GM19372 (cell line): ENCODE measurements around the gene RNF43.

ENCODE experiments used
- ATAC-seq: cut with Tn5 transposase; IDR thresholded peaks from one replicate; pipeline ENCODE4 v1.9.1; 2021; ENCODE audit warnings: mild to moderate bottlenecking, low read depth, moderate library complexity; ENCODE audit not compliant: unreplicated experiment

The RNF43 gene

DNA sequence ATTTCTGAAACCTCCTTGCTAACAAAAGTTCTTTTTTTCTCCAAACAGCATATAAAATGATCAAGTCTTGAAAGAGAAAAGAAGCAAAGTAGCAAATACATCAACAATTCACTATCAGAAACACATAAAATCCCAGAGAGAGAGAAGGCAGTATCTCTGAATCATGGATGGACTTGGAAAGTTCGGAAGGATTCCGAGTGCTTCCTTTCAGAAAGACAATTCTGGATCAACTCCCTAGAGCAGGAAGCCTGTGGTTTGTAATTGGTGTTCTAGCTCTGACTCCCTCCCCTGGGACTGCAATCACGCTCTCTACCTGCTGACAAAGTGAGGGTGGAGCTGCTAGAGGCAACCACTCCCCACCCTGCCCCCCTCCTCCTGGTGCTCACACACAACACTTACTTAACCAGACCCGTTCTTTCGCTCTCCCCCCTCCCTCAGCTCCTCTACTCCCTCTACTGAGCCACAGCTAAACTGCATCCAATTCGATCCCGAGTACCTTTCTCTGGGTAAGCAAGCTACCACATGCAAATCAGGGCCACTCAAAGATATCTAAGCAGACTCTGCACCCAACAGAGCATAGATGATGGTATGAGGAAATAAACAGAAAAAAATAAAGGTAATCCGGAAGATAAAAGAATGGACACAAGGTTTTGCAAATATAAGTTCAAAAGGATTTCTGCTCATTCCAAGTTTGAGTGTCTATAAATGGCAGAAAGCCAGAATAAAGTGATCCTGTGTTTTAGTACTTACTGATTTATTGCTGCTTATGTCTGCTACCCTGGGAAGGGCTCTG lies at the start of gene RNF43:
TSS of gene RNF43 (minus strand) at position 235 of the 793 bp plus-strand sequence. CDS start 1,957 bp downstream, outside the sequence.
- peak; percentile 92 for ATAC-seq

DNA sequence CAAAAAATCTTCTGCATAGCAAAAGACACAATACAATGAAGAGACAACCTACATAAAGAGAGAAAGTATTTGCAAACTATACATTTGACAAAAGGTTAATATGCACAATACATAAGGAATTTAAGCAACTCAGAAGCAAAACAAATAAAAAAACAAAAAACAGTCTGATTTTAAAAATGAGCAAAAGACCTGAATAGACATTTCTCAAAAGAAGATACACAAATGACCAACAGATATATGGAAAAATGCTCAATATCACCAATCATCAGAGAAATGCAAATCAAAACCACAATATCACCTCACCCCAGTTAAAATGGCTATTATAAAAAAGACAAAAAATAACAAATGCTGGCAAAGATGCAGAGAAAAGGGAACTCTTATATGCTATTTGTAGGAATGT lies 38.2 kb upstream of the RNF43 start:
- ATAC-seq, result no peak

DNA sequence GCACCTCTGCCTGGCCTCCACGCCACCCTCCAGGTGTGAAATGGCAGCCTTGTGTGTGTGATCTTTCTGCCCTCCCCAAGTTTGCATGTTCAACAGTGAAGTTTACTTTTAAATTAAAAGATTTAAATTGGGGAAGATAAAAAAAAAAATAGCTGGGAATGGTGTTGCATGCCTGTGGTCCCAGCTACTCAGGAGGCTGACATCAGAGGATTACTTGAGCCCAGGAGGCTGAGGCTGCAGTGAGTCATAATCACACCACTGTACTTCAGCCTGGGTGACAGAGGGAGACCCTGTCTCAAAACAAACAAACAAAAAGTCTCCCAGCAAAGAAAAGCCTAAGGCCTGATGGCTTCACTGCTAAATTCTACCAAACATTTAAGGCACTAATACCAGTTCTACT lies 35.4 kb upstream of the RNF43 start:
- no peak for ATAC-seq

DNA sequence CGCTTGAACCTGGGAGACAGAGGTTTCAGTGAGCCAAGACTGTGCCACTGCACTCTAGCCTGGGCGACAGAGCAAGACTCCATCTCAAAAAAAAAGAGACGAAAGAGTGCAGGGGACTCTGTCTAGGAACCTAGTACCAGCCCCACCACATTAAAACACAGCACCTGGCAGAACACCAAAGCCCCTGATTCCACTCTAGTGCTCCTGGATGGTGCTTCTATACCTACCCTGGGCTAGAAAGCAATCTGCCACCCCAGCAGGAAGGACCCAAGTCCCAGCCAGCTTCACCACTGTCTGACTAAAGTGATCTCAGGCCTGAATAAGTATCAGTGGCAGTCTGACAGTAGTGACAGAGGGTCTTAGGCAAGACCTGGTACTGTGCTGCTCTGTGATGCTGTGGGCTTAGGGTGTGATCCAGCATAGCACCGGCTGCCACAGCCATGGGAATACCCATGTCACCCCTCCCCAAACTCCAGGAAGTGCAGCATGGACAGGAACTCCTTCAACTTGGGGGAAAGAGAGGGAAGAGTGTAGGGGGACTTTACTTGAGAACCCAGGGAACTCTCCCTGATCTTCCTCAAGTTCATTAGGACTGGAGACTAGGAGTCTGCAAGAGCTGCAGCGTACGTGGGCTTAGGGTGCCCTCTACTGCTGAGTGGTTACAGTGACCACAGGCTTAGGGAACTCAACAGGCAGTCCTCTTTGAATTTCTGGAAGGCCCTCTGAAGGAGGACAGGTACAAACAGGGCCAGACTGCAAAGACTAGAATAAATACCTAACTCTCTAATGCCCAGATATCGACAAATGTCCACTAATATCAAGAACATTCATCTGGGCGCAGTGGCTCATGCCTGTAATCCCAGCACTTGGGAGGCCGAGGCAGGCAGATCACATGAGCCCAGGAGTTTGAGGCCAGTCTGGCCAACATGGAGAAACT lies 30.0 kb upstream of the RNF43 start:
- no peak for ATAC-seq

DNA sequence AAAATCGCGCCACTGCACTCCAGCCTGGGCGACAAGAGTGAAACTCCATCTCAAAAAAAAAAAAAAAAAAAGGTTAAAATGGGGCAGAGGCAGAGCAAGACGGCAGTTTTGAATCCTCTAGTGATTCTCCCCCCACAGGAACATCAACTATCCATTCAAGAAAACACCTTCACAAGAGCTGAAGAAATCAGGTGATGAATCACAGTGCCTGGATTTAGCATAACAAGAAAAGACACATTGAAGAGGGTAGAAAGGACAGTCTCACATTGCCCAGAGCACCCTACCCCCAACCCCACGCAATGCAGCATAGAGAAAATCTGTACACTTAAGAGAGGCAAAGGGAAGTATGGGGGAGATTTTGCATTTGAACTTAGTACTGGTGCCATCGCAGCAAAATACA lies 28.8 kb upstream of the RNF43 start:
- no peak for ATAC-seq

DNA sequence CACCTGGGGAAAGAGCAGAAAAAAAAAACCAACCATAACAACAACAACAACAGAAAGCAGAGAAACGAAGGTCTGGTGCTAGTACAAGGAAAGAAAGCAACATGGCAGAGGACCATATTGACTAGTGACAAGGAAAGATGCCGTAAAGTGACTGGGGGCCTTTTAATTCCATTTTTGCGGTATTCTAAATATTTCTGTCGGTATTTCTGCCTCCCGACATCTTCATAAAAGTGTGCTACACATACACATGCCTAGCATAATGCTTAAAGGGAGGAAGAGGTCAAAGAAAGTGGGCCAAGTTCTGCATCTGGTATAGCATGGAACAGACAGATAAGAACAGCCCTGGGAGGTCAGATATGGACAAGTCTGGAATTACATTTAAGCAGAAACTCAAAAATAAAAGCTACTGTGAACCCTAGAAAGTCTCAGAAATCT lies 19.5 kb upstream of the RNF43 start:
- ATAC-seq, result no peak

DNA sequence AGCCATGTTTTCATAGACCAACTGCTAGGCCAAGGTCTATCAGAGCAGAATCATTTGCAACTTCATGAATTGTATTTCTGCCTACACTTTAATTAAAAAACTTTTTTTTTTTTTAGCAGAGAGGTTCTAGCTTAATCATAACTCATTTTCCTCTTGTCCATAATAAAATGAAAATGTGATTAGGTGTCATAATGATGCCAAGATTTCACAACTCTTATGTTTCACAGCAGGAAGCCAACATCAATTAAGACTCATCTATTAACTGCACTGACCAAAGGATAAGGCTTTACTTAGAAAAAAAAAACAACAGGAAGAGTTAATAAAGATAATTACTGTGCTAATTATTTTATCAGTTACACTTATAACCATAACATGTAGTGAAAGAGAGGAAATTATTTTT lies 18.9 kb upstream of the RNF43 start:
- no peak for ATAC-seq

DNA sequence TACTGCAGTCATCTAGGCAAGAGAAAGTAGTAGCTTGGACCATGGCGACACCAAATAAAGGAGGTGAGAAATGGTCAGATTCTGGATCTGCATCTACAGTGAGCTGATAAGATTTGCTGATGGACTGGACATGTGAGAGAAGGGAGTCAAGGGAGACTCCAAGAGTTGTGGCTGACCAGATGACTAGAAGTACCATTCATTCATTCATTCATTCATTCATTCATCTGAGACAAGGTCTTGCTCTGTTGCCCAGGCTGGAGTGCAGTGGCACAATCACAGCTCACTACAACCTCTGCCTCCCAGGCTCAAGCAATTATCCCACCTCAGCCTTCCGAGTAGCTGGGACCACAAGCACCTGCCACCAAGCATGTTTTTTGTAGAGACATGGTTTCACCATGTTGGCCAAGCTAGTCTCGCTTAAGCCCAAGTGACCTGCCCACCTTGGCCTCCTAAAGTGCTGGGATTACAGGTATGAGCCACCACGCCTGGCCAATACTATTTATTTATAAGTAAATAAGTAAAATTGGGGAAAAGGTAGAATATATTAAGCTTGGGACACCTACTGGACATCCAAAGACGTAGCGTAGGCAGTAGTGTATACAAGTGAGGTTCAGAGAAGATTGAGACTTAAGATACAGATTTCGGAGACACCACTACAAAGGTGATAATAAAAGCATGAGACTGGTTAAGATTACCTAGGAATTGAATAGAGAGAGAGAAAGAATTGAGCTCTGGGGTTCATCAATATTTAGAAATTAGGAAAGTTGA lies 15.7 kb upstream of the RNF43 start:
- no peak for ATAC-seq

DNA sequence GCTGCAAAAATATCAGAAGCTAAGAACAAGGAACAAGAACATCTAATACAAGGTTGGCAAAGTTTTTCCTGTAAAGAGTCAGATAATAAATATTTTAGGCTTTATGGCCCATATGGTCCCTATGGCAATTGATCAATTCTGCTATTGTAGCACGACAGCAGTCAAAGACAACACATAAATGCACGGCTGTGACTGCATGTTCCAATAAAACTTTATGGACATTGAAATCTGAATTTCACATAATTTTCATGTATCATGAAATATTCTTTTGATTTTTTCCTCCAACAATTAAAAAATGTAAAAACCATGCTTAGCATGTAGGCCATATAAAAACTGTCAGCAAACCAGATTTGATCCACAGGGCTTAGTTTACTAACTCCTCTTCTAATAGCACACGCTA lies 10.5 kb upstream of the RNF43 start:
- ATAC-seq, result no peak

DNA sequence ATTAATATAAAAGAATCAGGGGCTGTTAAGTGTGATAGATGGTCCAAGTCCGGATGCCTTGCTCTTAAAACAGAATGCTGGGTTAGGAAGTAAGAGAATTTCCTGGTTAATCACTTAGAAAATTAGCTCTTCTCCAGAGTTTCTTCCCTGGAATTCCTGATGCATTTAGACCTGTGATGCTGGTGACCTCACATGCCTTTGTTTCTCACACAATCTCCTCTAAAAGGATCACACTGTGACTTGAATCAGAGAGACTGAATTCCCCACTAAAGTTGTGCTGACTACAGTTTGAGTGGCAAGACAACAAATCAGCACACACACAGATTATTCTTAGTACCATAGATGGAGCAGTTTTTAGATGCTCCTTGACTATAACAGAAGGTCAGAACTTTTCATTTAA lies 4.4 kb upstream of the RNF43 start:
- no peak for ATAC-seq

DNA sequence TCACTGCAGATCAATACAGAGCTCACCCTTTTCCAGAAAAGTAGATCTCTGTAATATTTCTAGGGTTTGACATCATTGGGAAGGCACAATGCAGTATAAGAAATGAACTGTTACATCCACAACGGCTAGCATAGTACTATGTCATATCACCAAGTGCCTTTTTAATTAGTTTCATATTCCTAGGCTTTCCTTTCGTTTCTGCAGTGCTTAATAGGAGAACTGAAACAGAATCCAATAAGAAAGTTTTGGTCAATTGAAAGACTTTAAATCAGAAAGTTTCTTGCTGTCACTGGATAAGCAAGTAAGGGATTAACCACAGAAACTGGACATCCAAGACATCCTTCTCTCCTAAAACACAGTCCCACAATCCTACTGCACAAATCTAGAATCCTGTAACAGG lies 3.5 kb upstream of the RNF43 start:
- ATAC-seq, result no peak

DNA sequence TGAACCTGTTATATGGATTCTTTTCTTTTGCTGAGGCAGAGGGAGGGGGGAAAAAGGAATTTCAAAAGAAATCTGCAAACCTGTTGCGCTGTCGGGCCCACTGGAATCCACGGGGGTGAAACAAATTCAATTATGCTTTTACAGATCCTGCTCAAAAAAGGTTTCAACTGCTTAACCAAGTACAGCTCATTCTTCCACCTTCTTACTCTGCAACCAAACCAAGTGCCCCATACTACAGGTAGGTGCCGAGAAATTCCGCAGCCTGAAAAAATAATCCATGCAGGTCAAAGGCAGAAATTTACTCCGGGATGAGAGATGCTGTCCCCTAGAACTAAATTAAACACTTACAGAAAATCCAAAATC lies 416 bp downstream of the RNF43 start:
- ATAC-seq, result no peak

DNA sequence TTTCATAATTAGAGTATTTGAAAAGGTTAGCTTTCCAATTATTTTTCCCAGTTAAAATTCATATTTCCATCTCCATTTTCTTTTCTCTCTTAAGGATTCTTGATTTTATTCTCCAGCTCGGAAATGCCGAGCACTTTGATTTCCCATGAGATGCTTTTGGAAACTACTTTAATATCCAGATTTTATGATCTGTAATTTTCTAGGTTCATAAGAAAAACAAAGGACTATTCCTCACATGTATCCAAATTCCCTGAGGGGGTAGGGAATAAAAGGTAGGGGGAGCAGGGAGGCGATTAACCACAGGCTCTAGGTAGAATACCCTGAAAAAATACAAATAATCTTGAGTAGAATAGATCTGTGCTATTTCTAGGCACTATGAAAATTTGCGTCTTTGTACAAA lies 938 bp downstream of the RNF43 start:
- ATAC-seq, result no peak

DNA sequence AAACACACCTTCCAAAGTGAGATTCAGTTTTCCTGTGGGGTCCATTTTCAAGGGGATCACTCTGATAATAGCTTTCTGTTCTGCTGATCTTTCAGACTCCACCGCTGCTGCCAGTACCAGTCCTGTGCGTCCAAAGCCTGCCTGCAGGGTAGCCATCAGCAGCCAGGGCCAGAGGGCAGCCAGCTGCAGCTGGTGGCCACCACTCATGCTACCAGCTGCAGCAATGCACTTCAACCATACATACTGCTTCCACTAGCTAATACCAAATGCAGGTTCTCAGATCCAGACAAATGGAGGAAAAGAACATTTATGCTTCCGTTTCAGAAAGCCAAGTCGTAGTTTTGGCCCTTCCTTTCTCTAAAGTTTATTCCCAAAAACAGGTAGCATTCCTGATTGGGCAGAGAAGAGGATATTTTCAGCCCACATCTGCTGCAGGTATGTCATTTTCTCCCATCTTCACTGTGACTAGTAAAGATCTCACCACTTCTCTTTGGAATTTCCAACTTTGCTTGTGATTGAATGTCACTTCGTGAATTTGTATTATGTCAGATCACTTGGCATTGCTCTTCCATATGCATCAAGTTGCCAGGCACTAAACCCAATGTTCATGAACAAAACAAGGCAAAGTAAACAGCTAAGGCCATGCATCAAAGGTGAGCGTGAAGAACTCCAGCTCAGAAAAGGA lies 1.8 kb downstream of the RNF43 start:
- ATAC-seq, result no peak

DNA sequence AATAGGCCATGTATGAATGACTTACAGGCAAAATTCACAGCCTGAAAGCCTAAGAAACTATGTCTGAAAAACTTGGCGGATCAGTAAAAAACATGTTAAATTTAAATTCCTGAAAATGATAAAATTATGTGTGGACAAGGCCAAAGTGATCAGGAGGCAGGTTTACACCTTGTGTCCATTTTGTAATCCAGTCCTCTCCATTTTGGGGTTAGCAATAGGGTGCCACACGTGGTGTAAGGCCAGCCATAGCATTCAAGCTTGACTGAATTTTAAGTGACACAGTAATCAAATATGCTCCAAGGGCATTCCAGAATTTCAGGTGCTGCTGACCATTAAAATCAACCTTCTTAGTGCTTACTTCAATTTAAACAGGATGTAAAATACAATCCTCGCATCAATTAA lies 2.7 kb downstream of the RNF43 start:
- no peak for ATAC-seq

DNA sequence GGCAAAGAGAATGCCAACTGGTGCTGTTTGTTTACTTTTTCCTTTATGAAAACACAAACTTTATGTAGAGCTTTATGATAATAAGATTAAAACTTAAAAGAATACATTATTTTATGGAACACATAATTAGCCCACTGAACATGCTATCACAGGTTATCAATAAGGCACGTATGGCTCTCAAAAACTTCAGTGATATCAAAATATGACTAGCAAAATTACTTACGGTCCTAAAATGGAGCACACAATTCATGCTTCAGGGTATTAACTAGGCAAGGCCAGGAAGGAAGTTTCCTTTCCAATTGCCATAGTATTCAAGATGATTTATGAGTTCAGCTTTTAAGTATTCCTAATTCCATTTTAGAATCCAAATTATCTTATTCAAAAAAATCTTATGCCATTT lies 3.6 kb downstream of the RNF43 start:
- ATAC-seq, result no peak

DNA sequence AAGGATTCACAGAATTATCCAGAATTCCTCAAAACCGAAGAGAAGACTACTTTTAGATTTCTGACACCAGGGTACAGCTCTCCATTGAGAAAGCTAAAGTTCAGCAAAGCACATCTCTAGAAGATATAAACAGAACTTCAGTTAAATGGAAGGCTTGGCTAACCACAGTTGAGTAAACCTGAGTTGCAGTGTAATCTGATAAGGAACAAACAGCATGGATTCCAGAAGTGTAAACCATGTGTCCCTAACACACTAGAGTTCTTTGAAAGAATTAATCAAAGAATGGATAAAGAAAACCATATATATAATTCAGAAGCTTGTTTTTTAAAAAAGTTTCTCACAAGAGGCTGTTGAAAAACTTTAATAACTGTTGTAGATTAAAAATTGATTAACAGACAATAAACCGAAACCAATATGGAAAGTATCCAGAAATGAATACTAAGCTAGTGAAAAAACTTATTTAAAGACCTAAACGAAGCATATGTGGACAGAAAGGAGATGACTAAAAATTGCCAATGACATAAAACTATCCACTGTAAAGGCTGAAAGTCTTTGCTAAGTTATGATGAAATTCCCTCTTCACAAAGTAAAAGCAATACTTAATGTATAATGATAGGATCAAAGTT lies 4.3 kb downstream of the RNF43 start:
- no peak for ATAC-seq

DNA sequence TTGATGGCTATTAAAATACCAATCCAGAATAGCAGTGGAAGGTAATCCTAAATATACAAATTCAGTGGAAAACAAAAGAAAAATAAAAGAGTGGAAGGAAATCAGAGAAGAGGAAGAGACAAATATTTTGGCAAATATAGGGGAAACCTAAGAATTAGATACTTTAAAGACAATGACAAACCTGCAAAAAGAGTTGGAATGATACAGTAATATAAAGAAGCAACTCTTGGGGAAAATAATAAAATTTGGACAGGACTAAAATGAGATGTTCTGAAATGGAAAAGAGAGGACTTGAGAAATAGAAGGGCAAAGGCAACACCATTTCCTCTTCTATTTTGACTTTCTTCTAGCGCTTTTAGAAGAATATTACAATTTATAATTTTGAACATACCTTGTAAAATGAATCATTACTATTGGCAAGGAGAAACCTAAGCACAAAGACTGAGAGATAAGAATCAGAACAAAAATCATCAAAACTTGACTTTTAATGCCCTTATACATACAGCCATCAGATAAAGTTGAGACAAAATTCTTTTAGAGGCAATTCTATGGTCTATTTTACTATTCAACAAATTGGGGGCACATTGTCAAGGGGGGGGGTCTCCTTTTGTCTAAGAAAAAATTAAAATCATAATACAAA lies 5.2 kb downstream of the RNF43 start:
- ATAC-seq, result no peak

DNA sequence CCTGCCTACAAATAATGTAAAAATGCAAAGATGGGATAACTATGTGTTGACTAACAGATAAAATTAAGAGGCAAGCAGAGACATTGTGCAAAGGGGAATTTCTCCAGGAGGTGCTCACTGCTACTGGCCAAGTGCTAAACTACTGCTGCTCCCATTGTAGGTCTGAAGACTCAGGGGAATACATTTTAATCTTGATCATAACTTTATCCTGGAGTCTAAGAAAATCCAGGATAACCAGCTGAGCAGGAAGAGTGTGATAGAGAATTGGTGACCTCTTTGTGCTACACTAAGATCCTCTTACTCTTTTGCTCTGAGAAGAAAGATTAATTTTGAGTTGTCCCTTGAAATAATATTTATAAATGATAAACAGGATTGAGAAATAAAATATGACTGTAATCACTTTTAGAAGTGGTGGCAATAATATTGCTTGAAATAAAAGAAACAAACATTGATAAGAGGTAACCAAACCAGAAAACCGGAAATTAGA lies 5.9 kb downstream of the RNF43 start:
- ATAC-seq, result no peak
